Upper lobe of left lung (tissue), 4 donors: ENCODE measurements around the gene GCH1.

Experiments
- CTCF ChIP-seq, 6 experiments: fragments of 450-650 bp in 4 of 6; fragments of 200-600 bp in 2 of 6; sonication (generic) in 2 of 6; IDR thresholded peaks; one replicate each; pipeline ENCODE4 v1.5.1; 2016 to 2019; ENCODE audit warnings: antibody characterized with exemption in 6 of 6
- EP300 ChIP-seq, 4 donors: sonication (generic); formaldehyde crosslinking; IDR thresholded peaks; one replicate each; pipeline ENCODE4 v1.5.1; 2017; ENCODE audit warnings: antibody characterized with exemption in 4 of 4, control low read depth in 2 of 4
- POLR2A ChIP-seq, 4 donors: fragments of 450-650 bp; IDR thresholded peaks; one replicate each; pipeline ENCODE4 v1.5.1; 2016 to 2017; ENCODE audit warnings: antibody characterized with exemption in 4 of 4, mild to moderate bottlenecking in 2 of 4
- POLR2AphosphoS5 ChIP-seq, 2 donors: sonication (generic); formaldehyde crosslinking; IDR thresholded peaks; one replicate each; pipeline ENCODE4 v1.5.1; 2017; ENCODE audit warnings: antibody characterized with exemption in 2 of 2

GRCh38 chr14:54816450-54816849 lies 86.2 kb downstream of the GCH1 start:
- TF ChIP-seq CTCF (IDR thresholded peaks at IDR 0.05) (no peak), EP300 (IDR thresholded peaks at IDR 0.05) (no peak), POLR2A (IDR thresholded peaks at IDR 0.05) (no peak), POLR2AphosphoS5 (IDR thresholded peaks at IDR 0.05) (no peak)
